Activated CD8-positive, alpha-beta memory T cell treated with anti-CD3 and anti-CD28 coated beads for 36 hours (primary cell): ENCODE data around the gene RPS19. TPM values are rescaled to one million over a fixed set of nuclear protein-coding genes. Genes with fewer than 3 reads are reported as not detected.
"Not testable (repeated sequence)": the region's sequence is repeated elsewhere in the genome, so short reads cannot be mapped to it uniquely, and the experiment has no call there.

Experiments
- CTCF ChIA-PET: fragments of 350-600 bp; sonication (Branson Sonifier 250); formaldehyde crosslinking; loops from one replicate; lab custom pipeline; 2021; ENCODE audit warnings: antibody characterized with exemption; lab: Charles Lee
- POLR2A ChIA-PET: fragments of 350-600 bp; sonication (Branson Sonifier 250); formaldehyde crosslinking; loops from one replicate; lab custom pipeline; 2021; ENCODE audit warnings: antibody characterized with exemption; lab: Charles Lee
- total RNA-seq, 2 experiments: library from RNA; stranded (reverse); gene quantifications; one replicate each; pipeline ENCODE4 v1.2.3, GENCODE V29; 2021

The RPS19 gene
- total RNA-seq, 2 experiments from 2014 or later: 2,995 to 3,062 TPM

DNA sequence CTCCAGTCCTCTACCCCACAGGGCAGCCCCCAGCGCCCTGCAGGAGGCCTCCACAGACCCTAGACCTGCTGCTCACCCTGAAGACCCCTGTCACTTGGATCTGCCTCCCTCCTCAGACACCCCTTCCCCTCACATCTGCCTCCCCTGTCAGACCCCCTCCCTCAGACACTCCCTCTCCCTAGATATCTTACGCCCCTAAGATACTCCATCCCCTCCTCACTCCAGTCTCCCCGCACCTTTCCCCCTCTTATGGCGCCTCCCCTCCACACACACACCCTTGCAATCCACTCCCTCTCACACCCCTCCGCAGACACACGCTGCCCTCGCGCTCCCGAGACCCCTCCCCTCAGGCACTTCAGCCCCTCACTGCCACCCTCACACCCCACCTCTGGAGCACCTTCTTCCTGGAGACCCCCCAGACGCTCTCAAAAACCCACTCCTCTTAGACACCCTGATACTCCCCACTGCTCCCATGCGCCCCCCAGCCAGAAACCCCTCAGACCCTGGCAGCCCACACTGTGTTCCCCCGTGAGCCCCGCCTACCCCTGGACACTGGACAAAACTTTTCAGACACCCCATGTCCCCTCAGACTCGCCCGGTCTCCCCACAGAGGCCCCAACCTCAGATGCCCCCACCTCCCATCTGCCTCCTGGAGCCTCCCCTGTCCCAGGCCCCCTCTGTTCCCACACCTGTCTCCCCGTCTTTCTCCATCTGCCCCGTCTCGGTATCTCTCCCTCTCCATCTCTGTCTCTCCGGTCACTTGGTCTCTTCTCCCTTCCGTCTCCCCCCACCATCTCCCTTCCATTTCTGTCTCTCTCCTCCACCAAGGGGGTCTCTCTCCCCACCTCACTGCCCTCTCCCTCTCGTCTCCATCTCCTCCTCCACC lies 53.7 kb downstream of the RPS19 start:
- ChIA-PET CTCF (no interaction called here), POLR2A (no interaction called here)

DNA sequence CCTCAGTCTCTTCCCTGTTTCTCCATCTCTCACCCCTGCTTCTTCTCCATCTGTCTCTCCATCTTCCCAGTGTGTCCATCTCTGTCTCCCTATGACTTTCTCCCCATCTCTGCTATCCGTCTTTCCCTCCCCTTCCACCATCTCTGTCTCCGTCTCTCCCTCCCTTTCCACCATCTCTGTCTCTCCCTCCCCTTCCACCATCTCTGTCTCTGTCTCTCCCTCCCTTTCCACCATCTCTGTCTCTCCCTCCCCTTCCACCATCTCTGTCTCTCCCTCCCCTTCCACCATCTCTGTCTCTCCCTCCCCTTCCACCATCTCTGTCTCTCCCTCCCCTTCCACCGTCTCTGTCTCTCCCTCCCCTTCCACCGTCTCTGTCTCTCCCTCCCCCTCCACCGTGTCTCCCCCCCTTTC lies 54.4 kb downstream of the RPS19 start:
- POLR2A ChIA-PET, CTCF ChIA-PET: not testable (repeated sequence)

DNA sequence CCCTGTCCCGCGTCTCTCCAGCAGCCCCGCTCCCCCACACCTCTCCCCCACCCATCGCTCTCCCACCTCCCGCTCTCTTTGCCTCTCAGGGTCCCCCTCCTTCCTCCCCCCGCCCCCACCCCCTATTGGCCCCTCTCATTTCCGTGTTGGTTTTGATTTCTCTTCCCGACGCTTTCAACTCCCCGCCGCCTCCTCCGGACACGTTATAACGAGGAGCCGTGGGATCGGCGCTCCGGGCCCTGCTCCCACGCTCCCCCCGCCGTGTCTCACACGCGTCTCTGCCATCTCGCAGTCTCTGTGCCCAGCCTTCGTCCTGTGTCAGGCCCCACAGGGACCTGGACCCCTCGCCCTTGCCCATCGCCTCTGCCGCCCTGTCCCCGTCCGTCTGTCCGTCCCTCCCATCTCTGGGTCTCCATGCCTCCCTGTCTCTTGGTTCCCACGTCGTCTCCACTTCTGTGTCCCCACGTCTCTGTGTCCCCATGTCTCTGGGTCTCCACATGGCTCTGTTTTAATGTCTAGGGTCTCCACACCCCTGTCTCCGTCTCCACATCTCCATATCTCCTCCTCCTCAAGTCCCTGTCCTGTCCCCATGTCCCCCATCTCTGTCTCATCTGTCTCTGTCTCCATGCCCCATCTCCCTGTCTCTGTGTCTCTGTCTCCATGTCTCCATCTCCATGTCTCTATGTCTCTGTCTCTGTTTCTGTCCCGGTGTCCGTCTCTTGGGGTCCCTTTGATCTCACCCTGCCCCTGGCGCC lies 55.1 kb downstream of the RPS19 start:
- ChIA-PET CTCF (no interaction called here), POLR2A (no interaction called here)

DNA sequence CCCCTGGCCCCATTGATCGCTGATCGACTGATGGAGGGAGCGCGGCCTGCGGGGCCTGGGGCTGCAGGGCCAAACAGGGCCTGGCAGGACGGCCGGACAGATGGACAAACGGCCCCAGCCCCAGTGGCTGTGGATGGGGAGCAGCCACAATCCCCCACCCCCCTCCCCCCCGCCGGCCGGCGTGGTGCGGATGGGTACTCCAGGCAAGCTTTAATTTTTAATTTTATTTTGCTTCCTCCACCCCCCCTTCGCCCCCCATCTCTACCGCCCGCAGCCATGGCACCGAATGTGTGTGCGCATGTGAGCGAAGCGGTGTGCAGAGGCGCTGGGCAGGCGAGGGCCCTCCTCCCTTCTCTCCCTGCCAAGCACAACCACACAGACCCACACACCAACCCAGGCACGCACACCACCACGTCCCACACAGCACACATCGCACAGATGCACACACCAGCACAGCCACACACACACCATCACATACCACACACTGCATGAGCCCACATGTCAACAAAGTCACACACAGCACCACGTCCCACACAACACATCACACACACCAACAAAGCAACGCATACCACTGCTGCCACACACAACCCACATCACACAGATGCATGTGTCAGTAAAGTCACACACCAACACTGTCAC lies 55.8 kb downstream of the RPS19 start:
- ChIA-PET POLR2A (no interaction called here), CTCF (no interaction called here)

DNA sequence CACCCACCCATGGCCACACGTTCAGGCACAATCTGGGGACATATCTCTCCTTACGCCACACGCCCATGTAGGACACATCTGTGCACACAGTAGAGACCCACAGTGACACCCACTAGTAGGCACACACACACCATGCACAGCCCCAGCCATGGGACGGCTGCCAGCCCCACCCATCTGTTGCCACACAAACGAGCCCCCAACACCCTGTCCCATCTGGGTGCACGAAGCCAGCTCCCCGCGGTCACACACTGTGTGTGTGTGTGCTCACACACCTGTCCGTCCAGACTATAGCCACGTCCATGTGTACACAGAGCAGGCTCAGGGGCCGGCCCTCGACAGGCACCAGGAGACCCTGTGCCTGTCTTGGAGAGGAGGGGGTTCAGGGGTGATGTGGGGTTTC lies 57.6 kb downstream of the RPS19 start:
- ChIA-PET POLR2A (no interaction called here), CTCF (no interaction called here)

DNA sequence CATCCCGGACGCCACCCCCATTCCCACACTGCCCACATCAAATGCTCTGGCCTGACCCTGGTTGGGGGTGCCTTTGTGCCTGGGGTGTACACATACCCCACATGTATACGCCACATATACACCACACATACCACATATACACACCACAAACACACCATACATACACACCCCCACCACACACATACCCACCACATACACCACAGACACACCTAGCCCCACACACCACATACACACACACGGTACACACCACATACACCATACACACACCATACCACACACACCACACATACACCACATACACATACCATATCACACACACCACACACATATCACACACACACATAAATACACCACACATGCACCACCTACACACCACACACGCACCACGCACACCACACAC lies 58.0 kb downstream of the RPS19 start:
- ChIA-PET CTCF (no interaction called here), POLR2A (no interaction called here)

DNA sequence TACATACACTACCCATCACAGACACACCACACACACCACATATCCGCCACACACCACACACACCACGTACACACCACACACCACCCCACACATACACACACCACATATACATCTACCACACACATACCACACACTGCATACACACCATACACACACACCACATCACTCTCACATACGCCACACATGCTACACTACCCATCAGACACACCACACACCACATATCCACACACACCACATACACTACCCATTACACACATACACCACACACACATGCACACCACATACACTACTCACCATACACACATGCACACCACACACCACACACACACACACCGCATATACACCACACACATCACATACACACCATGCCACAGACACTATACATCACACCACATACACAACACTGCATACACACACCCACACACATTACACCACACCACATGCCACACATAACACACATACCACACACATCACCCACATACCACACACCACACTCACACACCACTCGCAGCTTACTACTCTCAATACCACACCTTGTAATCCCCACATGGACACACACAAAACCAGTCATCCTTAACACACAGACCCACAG lies 58.7 kb downstream of the RPS19 start:
- ChIA-PET POLR2A (no interaction called here), CTCF (interaction anchor here (0.6 to 0.9 kb wide), 2 partner anchors 29 to 33 kb away, joined by 3 read pairs; no protein-coding TSS in a partner anchor)

DNA sequence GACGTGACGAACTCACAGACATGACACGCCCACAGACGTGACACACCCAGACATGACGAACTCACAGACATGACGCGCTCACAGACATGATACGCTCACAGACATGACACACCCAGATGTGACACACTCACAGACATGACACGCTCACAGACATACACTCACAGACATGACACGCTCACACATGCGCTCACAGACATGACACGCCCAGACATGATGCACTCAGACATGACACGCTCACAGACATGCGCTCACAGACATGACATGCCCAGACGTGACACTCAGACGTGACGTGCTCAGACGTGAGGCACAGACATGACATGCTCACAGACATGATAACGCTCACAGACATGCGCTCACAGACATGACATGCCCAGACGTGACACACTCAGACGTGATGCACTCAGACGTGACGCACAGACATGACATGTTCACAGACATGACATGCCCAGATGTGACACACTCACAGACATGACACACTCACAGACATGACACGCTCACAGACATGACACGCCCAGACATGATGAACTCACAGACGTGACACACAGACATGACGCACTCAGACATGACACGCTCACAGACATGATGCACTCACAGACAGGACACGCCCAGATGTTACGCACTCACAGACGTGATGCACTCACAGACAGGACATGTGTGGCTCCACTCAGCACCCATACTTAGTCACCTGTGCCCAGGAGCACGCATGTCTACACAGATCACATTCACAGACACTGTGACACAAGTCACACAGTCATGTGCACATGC lies 60.1 kb downstream of the RPS19 start:
- POLR2A ChIA-PET: interaction anchor here (1.0 kb wide), 1 partner anchor 28 kb away, joined by 4 read pairs; no protein-coding TSS in a partner anchor
- CTCF ChIA-PET: interaction anchor here (0.9 kb wide), 1 partner anchor 35 kb away, joined by 3 read pairs; no protein-coding TSS in a partner anchor

DNA sequence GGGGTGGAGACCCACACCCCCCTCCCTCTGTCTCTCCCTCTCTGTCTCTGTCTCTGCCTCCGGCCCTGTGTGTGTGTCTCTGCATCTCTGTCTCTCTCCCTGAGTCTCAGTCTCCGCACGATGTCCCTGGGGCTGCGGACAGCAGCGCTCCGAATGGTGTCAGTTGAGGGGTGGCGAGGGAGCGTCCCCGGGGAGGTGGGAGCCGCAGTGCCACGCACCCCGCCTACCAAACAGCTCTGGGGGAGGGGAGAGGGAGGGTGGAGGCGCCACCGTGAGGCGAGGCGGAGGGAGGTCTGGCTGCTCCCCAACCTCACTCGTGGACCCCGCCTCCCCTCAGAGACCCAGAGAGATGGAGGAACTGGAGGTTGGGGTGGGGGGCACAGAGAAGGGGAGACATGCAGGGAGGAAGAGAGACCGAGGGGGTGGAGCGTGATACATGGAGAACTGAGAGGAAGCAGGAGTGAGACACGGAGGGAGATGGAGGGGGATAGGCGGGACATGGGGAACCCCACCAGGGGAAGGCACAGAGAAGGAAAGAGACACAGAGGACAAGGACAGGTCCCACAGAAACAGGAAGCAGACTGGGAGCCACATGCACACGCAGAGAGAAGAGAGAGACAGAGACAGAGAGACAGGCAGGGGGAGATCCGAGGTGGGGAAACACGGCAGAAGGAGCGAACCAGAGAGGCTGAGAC lies 61.0 kb downstream of the RPS19 start:
- POLR2A ChIA-PET: interaction anchor here (1.0 kb wide), 1 partner anchor 29 kb away, joined by 4 read pairs; no protein-coding TSS in a partner anchor
- CTCF ChIA-PET: interaction anchor here (0.7 to 0.8 kb wide), 2 partner anchors 14 to 1350 kb away, joined by 3 to 4 read pairs; no protein-coding TSS in a partner anchor

DNA sequence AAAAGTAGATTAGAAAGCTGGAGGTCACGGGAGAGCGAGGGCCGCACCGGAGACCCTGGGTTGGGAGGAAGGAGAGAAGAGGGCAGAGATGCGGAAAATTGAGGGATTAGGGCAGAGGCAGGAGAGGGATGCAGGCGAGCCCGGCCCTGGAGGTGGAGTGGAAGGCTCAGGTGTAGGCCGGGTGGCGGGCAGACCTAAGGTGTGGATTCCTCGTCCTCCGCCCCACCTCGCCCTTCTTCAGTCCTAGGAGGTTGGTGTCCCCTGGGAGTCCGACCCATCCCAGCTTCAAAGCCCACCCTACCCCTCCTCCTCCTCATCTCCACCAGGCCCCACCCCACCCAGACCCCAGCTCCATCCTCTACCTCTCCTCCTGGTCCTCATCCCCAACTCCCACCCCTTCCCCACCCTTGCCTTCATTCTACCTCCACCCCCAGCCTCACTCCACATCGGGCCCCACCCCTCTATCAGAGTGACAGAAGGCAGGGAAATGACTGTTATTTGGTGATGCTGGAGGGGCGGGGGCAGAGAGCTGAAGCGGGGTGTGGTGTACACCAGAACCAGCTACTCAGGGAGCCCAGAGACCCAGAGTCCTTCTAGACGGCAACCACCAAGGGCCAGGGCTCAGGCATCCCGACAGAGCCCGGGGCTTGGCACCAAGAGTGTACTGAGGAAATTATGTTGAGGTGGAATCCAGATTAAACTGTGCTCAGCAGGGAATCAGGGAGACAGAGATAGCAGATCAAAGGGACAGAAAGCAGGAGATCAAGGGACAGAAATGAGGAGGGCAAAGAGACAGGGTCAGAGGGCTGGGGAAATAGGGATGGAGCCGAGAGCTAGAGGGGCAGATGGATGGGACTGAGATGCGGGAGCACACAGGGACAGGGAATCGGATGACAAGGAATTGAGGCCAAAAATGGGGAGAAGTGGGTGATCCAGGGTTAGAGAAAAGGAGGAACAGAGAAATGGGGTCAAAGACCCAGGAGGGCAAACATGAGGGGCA lies 61.8 kb downstream of the RPS19 start:
- ChIA-PET POLR2A (interaction anchor here (1.0 kb wide), 1 partner anchor 30 kb away, joined by 4 read pairs; no protein-coding TSS in a partner anchor), CTCF (interaction anchor here (0.8 kb wide), 1 partner anchor 13 kb away, joined by 3 read pairs; no protein-coding TSS in a partner anchor)

Other genes with a start within 250 kb of the RPS19 start
- gene CEACAM4, start 233.2 kb upstream of the RPS19 start, total RNA-seq: not detected
- gene CEACAM7, start 172.0 kb upstream of the RPS19 start, total RNA-seq: not detected
- not detected for gene CEACAM5, start 151.6 kb upstream of the RPS19 start, total RNA-seq
- gene CEACAM6, start 104.7 kb upstream of the RPS19 start, total RNA-seq: not detected
- gene CEACAM3, start 63.7 kb upstream of the RPS19 start, total RNA-seq: not detected
- not detected for gene LYPD4, start 15.6 kb upstream of the RPS19 start, total RNA-seq
- not detected for gene DMRTC2, start 15.2 kb upstream of the RPS19 start, total RNA-seq
- 1 to 10 TPM; 4.7 to 6.4 TPM for gene CD79A, start 17.0 kb downstream of the RPS19 start, total RNA-seq
- gene ARHGEF1, start 22.9 kb downstream of the RPS19 start, total RNA-seq: 100 to 1,000 TPM; 294 to 297 TPM
- 1 to 10 TPM; 1.1 to 1.3 TPM for gene ERFL, start 68.2 kb downstream of the RPS19 start, total RNA-seq
- gene RABAC1, start 99.1 kb downstream of the RPS19 start, total RNA-seq: 10 to 100 TPM; 68.1 to 73.5 TPM
- gene ATP1A3, start 134.0 kb downstream of the RPS19 start, total RNA-seq: 1 to 10 TPM; 2.9 to 3.0 TPM
- gene GRIK5, start 210.0 kb downstream of the RPS19 start, total RNA-seq: under 1 TPM; 0.59 TPM
- gene ZNF574, start 215.9 kb downstream of the RPS19 start, total RNA-seq: 10 to 100 TPM; 16.8 to 17.2 TPM